ENCODE results near the gene INVS.

- TF ChIP-seq CTCF (IDR thresholded peaks at IDR 0.05): no peak
- TF ChIP-seq POLR2A (IDR thresholded peaks at IDR 0.05): no peak
Observed at GRCh38 chr9:100170085-100170484, 71.0 kb downstream of the INVS start.

Data from testis (tissue), 2 donors.